Activated naive CD4-positive, alpha-beta T cell treated with anti-CD3 and anti-CD28 coated beads, Interleukin-2, amount 50 U/mL, for 72 hours (primary cell): ENCODE measurements around the gene ADAMTSL4. TPM values are rescaled to one million over a fixed set of nuclear protein-coding genes. Genes with fewer than 3 reads are reported as not detected.
"Not testable (repeated sequence)": the region's sequence is repeated elsewhere in the genome, so short reads cannot be mapped to it uniquely, and the experiment has no call there.

Experiments
- ATAC-seq, 2 donors: fragments of 150-1000 bp; cut with Tn5 transposase; 2 replicates each; pipeline ENCODE4 v1.10.0; 2021; ENCODE audit warnings: mild to moderate bottlenecking in 2 of 2, moderate library complexity in 2 of 2
- DNase-seq, 2 donors: peaks; one replicate each; pipeline ENCODE4 v3.0.0; 2021 to 2022; ENCODE audit warnings: low spot score in 2 of 2
- H3K27ac Mint-ChIP-seq, 2 donors: one replicate each; pipeline ENCODE4 v1.8.0; 2022; ENCODE audit warnings: mild to moderate bottlenecking in 2 of 2, mixed read lengths in 2 of 2
- H3K36me3 Mint-ChIP-seq, 2 donors: one replicate each; pipeline ENCODE4 v1.8.0; 2022; ENCODE audit warnings: mixed read lengths in 2 of 2
- H3K9me3 Mint-ChIP-seq, 2 donors: one replicate each; pipeline ENCODE4 v1.8.0; 2022; ENCODE audit warnings: mixed read lengths in 2 of 2
- total RNA-seq, 2 donors: library from RNA; stranded (reverse); gene quantifications; one replicate each; pipeline ENCODE4 v1.2.3, GENCODE V29; 2022

ADAMTSL4 gene
- total RNA-seq, 2 donors from 2014 or later: 0.96 to 2.9 TPM

DNA sequence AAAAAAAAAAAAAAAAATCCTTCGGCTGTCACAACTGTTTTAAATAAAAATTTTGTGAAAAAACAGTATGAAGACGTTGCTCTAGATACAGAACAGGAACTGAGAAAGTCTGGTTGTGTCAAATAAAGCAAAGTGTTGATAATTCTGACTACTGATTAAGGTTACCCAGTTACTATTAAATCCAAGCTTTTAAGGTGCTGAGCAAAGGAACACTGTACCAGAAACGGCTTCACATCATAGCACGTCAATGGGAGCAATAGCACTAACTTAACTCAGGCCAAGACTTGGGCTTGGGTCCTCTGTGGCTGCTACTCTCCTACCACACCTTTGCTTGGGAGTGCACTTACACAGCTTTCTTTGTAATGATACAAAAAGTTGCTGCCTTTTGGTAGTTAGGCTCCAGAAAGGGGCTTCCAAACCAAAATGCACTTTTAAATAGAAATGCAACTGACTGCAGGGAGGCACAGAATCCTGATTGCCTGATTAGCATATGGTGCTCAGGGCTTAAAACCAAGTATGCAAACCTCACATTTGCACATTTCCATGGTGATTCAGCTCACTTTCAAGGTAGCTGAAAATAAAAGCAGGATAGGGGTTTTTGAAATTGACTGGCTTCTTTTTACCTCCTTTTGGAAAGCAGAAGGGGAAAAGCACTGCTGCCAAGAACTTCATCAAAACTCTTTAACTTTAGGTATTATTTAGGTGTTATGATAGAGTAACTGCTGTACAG lies 23.9 kb downstream of the ADAMTSL4 start:
- no peaks in the 10 kb centered on the region for H3K9me3 Mint-ChIP-seq
- peaks cover 49 to 75% of the 10 kb centered on the region in 2 donors for H3K36me3 Mint-ChIP-seq
- ATAC-seq (peak in 1 of 2 donors; percentile 30), DNase-seq (peak in 1 of 2 donors; percentile 22)
- peak overlapping the region; percentile 96 to 99 for H3K27ac Mint-ChIP-seq

DNA sequence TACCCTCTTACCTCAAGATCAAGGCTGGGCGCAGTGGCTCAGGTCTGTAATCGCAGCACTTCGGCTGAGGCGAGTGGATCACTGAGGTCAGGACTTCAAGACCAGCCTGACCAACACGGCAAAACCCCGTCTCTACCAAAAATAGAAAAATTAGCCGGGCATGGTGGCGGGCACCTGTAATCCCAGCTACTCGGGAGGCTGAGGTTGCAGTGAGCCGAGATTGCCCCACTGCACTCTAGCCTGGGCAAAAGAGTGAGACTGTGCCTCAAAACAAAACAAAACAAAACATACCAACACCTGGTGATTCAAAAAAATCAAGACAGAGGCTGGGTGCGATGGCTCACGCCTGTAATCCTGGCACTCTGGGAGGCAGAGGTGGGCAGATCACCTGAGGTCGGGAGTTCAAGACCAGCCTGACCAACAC lies 24.5 kb downstream of the ADAMTSL4 start:
- peak overlapping the region; percentile 96 to 99 for H3K27ac Mint-ChIP-seq
- H3K36me3 Mint-ChIP-seq: peaks cover 55 to 80% of the 10 kb centered on the region in 2 donors
- not testable (repeated sequence) for H3K9me3 Mint-ChIP-seq
- peak in 1 of 2 donors; percentile 10 for ATAC-seq
- DNase-seq: peak in 1 of 2 donors; percentile 30

DNA sequence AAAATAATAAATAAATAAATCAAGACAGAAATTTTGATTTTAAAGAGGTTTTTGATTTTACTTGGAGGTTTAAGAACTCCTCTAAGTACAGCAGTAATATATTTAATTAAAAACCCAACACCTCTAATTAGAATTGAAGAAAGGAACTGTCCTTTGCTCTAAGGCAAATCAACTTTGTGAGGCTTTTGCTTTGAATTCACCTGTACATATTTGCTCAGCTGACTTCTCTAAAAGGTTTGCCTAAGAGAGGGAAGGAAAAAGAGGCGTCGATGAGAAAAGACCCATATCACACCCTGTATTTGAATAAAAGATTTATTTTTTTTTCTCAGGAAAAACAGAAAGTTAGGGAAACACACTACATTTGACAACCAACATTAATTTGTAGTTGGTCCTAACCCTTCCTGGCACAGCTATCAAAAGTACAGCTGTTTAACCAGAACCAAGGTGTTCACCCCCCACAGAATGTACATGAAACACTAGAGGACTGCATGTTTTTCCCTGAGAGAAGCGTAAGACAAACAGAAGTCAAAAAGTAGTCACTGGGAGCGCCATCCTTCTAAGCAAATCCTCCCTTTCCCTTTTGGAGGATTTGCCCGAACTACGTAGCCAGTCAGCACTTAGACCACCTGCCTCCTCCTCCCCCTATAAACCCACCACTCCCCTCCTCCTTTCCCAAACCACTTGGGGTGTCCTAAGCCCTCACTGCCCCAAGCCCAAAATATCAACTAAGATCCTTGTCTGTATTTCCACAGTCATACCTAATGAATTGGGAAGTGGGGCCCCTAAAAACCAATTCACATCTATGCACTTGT lies 25.3 kb downstream of the ADAMTSL4 start:
- Mint-ChIP-seq H3K36me3 (peaks cover 60 to 87% of the 10 kb centered on the region in 2 donors), H3K27ac (peak overlapping the region; percentile 96 to 99), H3K9me3 (no peaks in the 10 kb centered on the region)
- DNase-seq: no peak
- ATAC-seq: no peak

DNA sequence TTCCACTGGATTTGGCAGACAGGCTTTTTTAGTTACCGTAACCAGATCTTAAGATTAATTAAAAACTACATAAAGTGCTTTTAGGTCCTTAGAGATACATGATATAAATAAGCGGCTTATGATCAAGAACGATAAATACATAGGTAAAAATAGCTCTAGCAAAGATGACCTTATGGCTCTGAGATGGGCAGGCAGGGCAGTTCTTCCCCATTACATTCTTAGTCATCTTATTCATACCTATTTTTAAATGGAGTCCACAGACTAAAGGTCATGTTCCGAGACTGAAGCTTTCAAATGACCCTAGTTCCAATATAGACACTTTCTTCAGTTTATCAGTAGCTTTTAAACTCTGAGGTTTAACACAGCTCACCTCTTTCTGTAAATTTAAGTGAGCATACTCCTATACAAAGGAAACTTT lies 25.9 kb downstream of the ADAMTSL4 start:
- ATAC-seq (peak in 1 of 2 donors; percentile 4), DNase-seq (no peak)
- H3K27ac Mint-ChIP-seq: peak overlapping the region; percentile 96 to 99
- H3K36me3 Mint-ChIP-seq: peaks cover 60 to 86% of the 10 kb centered on the region in 2 donors
- no peaks in the 10 kb centered on the region for H3K9me3 Mint-ChIP-seq

DNA sequence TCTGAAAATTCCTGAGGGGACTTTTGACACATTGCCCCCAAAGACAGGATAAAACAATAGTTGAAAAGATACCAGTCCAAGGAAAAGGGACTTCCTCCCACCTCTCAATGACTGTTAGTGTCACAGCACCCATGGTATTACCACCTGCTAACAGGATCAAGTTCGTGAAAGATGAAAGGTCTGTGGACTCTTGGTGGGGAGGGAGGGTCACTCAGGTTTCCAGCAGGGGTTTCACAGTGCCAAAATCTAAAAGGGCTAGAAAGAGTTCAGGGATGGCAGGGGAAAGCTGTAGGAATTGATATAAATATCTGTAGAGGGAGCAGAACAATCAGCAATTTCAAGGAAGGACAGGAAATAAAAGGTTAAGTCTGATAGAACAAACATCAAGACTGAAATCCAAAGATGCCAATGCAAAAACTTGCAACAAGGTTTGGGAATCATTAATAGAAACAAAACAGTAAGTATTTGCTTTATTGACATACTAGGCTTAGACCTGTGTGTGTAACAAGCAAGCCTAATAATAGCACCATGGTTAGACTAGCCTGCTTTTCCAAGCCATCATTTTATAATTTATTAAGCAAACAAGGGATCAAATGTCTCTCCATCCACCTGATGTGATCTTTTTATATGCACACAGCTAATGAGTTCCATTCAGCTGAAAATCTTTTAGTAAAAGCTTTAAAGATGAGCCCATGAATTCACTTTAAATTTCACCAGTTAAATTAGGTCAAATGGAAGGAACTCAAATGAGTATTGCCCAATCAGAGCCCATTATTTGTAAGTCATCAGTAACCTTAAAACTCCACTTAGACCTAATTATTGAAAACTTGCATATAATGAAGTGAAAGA lies 26.5 kb downstream of the ADAMTSL4 start:
- ATAC-seq (no peak), DNase-seq (no peak)
- no peaks in the 10 kb centered on the region for H3K9me3 Mint-ChIP-seq
- peaks cover 60 to 83% of the 10 kb centered on the region in 2 donors for H3K36me3 Mint-ChIP-seq
- peak overlapping the region; percentile 96 to 99 for H3K27ac Mint-ChIP-seq

DNA sequence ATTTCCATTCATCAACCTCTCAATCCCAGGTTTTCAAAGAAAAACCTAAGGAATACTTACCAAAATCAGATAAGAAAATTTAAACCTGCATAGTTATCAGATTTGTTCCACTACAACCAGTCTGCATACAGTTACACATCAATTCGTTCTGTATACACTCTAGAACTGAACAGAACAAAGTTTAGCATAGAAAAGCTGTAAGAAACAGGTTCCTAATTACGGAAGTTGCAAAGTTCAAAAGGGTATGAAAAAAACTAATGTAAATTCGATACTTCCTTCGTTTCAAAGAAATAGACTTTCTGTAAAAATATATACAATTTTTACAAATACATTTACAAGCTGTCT lies 27.1 kb downstream of the ADAMTSL4 start:
- H3K9me3 Mint-ChIP-seq: no peaks in the 10 kb centered on the region
- ATAC-seq: no peak
- H3K27ac Mint-ChIP-seq: peak overlapping the region; percentile 96 to 99
- H3K36me3 Mint-ChIP-seq: peaks cover 60 to 77% of the 10 kb centered on the region in 2 donors
- no peak for DNase-seq

DNA sequence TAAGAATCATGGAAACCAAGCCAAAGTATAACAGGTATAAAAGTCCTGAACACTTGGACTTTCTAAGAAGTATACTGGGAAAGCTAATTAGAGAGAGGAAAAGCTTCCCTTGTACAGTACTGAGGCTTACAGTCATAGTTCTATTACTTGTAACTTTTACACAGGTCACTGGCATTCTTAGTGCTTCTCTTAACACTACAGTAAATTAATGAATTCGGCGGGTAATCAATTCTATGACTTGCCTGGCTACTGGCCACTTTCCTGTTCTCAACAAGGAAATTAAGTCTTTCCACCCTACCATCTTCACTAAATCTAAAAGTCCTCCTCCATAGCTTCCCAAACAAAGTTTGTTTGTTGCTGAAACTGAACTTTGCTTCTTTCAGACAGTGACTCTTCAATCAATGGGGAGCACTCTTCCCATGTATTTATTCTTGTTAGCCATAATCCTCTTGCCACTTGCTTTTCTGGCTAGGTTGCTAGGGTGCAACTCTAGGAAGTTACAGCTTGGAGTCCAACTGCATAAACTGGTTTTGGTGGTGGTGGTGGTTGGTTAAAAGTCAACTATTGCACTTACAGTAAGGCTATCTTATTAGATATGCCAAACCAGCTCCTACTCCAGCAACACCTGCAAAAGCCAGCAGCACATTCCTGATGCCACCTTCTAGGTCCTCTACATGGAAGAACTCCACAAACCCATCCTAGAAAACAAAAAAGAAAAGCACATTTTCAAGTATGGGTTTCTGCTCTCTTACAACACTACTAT lies 27.8 kb downstream of the ADAMTSL4 start:
- H3K36me3 Mint-ChIP-seq: peaks cover 60 to 76% of the 10 kb centered on the region in 2 donors
- ATAC-seq (no peak), DNase-seq (no peak)
- no peaks in the 10 kb centered on the region for H3K9me3 Mint-ChIP-seq
- peak overlapping the region; percentile 96 to 99 for H3K27ac Mint-ChIP-seq

DNA sequence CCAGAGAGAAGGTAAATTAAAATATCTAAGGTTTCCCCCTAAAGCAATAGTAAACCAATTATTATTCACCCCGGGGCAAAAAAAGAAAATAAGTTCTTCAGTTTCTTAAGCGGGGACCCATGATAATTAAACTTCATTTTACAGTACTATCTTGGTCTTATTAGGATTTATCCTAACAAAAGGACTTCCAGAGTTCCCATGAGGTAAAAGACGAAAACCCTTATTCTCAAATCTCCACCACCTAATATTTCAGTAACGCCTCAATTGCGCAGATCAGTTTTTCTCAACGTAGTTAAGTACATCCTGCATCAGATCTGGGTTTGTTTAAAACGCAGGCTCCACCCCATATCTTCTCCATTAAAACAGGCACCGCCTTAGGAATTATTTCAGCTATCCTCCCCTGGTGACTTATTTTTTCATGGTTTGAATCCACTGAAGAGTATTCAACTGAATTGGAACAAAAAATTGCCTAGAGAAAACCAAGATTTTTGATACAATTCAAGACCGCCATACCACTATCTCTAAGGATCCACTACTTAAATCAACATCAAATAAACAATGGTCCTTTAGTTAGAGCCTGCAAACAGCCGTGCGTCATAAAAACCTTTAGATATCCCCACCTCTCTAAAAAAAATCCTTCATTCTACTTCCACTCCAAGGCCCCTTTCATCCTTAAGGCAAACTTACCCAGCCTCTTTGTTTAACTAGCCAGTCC lies 28.5 kb downstream of the ADAMTSL4 start:
- DNase-seq: no peak
- no peak for ATAC-seq
- peaks cover 0 to 4% of the 10 kb centered on the region in 2 donors for H3K9me3 Mint-ChIP-seq
- peak overlapping the region; percentile 96 to 99 for H3K27ac Mint-ChIP-seq
- peaks cover 55 to 76% of the 10 kb centered on the region in 2 donors for H3K36me3 Mint-ChIP-seq

DNA sequence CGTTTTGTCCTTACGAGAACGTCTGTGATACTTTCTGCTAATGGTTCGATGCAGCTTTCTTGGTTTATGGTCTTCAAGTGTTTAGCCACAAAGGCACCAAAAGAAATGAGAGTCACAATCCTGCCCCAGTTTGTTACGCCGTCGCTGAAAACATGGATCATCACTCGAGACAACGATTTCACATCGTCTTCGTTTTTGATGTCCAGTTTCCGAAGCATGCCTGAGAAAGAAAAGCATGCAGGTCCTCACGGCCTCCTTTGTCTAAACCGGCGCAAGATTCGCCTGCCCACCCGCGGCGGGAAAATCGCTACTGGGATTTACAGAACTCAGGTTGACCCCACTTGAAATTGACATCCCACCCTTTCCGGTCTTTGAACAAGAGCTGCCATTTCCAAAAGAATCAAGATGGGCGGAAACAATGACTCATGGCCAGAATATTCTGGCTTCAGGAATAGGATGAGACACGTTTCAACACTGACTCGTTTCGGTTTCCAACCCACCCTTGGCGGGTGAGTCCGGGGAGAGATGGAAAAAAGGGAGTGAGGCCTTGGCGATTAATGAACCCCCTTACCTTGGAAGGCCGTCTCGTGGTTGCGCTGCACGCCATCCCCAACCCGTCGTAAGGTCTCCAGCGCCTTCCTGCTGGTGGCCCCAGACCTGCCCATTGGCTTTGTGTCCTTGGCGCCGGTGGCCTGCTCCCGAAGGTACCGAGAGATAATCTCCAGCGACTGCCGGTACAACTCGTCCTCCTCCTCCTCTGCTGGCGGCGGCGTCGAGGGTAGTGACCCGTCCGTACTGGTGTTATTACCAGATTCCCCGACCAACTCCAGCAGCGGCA lies 29.3 kb downstream of the ADAMTSL4 start:
- peaks cover 0 to 4% of the 10 kb centered on the region in 2 donors for H3K9me3 Mint-ChIP-seq
- DNase-seq (peak; percentile 63 to 79), ATAC-seq (peak; percentile 11 to 38)
- H3K27ac Mint-ChIP-seq: peak overlapping the region; percentile 96 to 99
- H3K36me3 Mint-ChIP-seq: peaks cover 54 to 68% of the 10 kb centered on the region in 2 donors

DNA sequence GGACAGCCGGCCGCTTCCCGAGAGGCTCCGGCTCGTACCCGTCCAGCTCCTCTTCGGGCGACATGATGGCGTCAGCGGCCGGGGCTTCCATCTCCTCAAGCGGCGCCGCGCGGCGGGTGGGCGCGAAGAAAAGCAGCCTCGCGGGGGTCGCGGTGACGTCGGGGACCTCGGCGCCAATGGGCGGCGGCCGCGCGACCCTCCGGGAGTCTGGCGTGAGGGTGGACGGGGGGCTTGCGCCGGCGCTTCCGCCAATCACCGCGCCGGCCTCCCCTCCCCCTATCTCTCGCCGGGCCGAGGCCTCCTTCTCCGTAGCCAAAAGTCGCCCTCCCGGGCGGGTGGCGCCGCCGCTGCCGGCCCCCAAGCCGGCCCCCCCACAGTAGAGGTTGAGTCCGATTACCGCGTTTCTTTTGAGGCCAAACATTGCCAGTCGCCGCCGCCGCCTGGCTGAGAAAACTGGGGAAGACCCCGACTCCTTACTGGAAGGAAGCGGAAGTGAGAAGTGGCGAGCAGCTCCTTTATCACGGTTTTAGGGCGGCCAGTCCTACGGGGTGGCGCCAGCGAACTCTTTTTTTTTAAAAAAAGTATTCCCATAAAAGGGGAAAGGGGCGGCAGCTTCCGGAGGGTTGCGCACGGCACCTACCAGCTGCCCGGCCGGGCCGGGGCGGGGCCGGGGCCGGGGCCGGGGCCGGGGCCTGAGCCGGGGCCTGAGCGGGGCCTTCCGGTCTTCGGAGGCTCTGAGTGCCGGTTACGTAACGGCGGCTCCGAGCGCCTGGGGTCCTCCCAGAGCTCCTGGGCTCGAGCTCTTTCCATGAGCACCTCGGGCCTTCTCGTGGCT lies 30.1 kb downstream of the ADAMTSL4 start, which contains the start of gene MCL1:
MCL1 (minus strand) TSS at position 501 of the 835 bp plus-strand sequence; CDS start at position 421, 80 bp downstream.
- Mint-ChIP-seq H3K9me3 (peaks cover 0 to 4% of the 10 kb centered on the region in 2 donors), H3K36me3 (peaks cover 49 to 60% of the 10 kb centered on the region in 2 donors), H3K27ac (peak within 1 kb of the TSS; percentile 99)
- DNase-seq (peak; percentile 87 to 94), ATAC-seq (peak; percentile 80 to 88)

DNA sequence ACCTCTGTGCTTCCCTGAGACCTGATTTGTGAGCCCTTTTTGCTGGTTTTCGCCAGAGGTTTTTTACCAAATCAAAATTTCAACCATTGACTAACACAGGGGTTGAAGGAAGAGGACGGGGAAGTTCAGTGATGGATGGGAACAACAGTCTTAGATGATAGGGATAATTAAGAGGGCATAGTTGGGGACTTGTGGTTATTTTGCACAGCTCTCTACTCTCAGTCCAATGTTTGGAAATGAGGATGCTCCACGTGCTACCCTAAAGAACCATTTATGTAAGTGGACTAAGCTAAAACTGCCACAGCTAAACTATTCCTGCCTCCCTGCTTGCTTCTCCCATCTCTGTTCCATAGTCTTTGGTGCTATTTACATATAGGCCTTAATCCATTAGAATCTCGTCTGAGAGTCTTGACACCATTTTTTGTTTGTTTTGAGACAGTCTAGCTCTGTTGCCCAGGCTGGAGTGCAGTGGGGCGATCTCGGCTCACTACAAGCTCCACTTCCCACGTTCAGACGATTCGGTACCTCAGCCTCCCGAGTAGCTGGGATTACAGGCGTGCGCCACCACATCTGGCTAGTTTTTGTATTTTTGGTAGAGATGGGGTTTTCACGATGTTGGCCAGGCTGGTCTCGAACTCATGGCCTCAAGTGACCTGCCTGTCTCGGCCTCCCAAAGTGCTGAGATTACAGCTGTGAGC lies 30.9 kb downstream of the ADAMTSL4 start:
- peaks cover 41 to 52% of the 10 kb centered on the region in 2 donors for H3K36me3 Mint-ChIP-seq
- ATAC-seq (peak; percentile 0 to 3), DNase-seq (no peak)
- peak overlapping the region; percentile 83 to 99 for H3K27ac Mint-ChIP-seq
- H3K9me3 Mint-ChIP-seq: peaks cover 0 to 4% of the 10 kb centered on the region in 2 donors

DNA sequence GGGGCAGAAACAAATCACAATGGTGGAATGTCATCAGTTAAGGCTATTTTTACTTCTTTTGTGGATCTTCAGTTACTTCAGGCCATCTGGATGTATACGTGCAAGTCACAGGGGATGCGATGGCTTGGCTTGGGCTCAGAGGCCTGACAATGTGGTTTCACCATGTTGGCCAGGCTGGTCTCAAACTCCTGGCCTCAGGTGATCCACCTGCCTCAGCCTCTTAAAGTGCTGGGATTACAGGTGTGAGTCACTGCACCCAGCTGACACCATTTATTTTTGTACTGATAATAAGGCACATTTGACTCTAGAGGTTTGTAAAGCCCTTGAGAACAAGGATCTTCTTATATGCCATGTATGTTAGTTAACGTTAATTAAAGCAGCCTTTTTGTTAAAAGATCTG lies 31.8 kb downstream of the ADAMTSL4 start:
- not testable (repeated sequence) for DNase-seq, H3K9me3 Mint-ChIP-seq, ATAC-seq
- peaks cover 32 to 43% of the 10 kb centered on the region in 2 donors for H3K36me3 Mint-ChIP-seq
- H3K27ac Mint-ChIP-seq: peak overlapping the region; percentile 83 to 99

DNA sequence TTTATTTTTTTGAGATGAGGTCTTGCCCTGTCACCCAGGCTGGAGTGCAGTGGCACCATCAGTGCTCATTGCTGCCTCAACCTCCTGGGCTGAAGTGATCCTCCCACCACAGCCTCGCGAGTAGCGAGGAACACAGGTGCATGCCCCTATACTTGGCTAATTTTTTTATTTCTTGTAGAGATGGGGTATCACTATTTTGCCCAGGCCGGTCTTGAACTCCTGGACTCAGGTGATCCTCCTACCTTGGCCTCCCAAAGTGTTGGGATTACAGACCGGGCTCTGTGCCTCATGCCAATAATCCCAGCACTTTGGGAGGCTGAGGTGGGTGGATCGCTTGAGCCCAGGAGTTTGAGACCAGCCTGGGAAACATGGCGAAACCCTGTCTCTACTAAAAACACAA lies 32.2 kb downstream of the ADAMTSL4 start:
- H3K9me3 Mint-ChIP-seq, ATAC-seq, H3K27ac Mint-ChIP-seq, DNase-seq: not testable (repeated sequence)
- peaks cover 27 to 38% of the 10 kb centered on the region in 2 donors for H3K36me3 Mint-ChIP-seq
